Stimulated activated CD8-positive, alpha-beta memory T cell treated with anti-CD3 and anti-CD28 coated beads, Interleukin-4, amount 100 ng/mL, for 4 hours (primary cell): ENCODE measurements around the gene KCNQ2.

Experiments used
- DNase-seq, 2 donors: peaks; one replicate each; pipeline ENCODE4 v3.0.0-alpha.2; 2020; ENCODE audit warnings: low read depth in 2 of 2, low spot score in 1 of 2

KCNQ2 gene

DNA sequence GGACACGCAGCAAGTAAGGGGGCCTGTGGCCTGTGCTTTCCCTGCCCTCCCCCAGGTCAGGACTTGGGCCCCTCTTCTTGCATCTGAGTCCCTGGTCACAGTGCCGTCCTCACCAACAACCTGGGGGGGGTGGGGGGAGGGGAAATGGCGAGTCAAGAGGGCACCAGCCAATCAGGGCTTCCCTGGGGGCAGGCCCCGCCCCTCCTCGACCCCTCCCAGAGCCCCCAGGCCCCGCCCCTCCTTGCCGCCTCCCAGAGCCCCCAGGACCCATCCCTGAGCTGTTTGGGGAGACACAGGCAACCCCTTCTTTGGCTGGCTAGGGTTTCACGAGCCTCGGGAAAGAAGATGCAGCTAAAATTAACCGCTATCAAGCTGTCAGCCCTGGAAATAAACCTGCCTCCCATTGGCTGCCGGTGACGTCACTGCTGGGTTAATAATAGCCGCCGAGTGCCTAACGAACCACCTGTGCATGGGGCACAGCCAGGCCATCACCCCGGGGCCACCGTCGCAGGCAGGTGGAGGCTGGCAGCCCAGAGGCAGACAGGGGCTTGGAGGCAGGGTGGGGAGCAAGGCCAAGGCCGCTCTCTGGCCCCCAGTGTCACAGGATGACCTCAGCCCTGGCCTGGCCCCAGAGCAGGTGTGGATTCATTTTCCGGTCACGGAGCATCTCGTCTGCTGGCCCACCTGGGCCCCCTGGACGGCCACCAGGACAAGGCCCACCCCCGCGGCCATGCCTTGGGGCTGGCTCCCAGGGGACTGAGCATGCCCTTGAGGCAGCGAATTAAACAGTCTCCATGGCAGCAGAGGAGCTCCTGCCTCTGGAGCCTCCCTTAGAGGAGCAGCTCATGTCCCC is 29.6 kb upstream of the KCNQ2 start:
- no peak for DNase-seq

DNA sequence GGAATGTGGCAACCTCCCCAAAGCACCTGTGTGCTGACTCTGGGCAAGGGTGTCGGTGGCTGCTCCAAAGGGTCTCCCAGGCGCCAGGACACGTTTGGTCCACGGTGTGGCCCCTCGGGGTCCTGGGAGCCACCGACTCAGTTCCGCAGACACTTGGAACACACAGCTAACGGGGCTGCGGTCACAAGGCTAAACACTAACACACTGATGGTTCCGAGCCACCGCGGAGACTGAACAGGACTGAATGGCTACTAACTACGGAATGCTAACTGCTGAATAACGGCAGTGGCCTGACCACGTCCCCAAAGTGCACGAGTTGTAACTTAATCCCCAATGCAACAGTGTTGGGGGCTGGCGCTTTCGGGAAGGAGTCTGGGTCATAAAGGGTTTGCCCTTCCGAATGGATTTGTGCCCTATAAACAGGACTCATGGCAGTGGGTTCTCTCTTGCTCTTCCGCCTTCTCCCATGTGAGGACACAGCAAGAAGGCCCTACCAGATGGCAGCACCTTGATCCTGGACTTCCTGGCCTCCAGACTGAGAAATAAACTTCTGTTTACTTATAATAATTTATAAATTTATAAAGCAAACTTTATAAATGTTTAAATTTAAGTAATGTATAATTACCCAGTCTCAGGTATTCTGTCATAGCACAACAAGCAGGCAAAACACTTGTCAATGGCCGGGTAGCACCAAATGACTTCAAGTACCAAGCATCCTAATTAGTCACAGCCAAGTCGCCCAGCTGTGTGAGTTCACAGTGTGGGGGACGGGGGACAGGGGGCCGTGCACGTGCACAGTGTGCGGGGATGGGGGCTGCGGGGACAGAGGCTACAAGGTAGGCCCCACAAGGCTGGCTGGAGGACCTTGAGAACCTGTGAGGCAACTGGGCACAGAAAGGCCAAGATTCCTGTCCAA is 28.7 kb upstream of the KCNQ2 start:
- DNase-seq, result no peak

DNA sequence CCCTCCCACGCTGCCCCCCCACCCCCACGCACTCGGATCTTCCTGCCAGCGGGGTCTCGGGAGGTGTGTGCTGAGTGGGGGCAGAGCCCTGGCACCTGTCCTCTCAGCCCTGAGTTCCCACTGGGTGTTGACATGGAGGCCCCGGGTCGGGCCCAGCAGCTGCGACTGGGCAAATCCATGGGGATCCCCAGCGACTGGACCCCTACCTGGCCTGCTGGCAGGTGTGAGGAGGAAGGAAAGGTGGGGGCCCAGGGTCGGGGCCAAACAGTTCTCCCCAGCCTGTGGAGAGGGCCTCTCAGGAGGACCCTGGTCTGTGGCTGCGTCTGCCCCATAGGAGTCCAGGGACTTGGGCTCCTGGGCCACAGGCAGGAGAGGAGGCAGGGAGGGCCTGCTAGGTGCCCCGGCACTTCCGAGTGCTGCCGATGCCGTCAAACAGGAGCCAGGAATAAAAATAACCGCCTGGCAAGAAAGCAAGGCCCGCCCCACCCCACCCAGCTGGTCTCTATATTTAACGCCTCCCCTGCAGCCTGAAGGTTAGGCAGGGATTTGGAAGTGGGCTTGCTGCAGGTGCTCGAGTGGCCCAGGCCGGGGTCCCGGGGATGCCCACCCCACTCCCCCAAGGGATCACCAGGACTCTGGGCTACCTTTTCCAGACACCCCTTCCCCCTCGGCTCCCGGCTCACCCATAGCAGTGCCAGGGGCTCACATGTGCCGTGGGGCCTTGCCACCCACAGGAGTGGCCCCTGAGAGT is 27.9 kb upstream of the KCNQ2 start:
- no peak for DNase-seq

DNA sequence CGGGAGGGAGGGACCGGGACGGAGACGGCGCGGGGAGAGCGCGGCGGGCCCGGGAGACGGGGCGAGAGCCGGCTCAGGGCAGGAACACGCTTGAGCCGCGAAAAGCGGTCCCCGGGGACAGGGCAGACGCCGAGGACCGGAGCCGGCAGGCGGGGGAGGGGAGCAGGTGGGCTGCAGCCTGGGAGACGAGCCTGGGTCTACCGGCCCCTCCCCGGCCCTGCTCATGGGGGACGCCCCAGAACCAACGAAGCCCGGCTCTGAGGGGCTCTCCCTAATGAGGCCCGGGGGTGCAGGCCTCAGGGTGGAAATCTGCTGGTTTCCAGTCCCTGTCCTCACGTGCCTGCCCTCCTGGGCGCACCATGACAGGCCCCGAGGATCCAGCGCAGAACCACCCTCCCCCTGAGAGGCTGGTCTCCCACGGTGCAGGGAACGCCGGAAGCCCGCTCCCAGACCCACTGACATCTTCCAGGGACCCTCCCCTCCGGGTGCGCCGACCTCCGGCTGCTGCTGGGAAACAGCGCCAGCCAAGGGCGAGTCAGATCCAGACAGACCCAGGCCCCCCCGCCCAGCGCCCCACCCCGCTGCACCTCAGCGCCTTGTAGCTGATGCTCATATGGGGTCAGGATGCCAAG is 27.0 kb upstream of the KCNQ2 start:
- no peak for DNase-seq

DNA sequence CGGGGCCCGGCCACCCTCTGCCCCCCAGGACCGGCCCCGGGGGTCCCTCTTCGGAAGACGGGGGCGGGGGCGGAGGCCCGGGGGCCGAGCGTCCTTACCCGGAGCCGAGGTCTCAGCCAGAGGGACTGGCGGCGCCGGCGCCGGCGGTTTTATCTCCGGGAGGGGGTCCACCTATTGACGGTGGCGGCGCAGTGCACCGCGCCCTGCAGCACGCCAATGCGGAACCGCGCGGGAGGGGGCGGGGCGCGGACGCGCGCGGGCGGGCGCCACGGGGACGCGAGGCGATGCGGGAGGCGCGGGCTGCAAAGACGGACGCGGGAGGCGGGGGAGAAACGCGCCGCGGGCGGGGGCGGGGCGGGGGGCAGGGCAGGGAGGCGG is 26.5 kb upstream of the KCNQ2 start, which contains the start of gene EEF1A2:
TSS of gene EEF1A2 (minus strand) at position 124 of the 378 bp plus-strand sequence. CDS start 1,320 bp downstream, outside the sequence.
- DNase-seq, result no peak

DNA sequence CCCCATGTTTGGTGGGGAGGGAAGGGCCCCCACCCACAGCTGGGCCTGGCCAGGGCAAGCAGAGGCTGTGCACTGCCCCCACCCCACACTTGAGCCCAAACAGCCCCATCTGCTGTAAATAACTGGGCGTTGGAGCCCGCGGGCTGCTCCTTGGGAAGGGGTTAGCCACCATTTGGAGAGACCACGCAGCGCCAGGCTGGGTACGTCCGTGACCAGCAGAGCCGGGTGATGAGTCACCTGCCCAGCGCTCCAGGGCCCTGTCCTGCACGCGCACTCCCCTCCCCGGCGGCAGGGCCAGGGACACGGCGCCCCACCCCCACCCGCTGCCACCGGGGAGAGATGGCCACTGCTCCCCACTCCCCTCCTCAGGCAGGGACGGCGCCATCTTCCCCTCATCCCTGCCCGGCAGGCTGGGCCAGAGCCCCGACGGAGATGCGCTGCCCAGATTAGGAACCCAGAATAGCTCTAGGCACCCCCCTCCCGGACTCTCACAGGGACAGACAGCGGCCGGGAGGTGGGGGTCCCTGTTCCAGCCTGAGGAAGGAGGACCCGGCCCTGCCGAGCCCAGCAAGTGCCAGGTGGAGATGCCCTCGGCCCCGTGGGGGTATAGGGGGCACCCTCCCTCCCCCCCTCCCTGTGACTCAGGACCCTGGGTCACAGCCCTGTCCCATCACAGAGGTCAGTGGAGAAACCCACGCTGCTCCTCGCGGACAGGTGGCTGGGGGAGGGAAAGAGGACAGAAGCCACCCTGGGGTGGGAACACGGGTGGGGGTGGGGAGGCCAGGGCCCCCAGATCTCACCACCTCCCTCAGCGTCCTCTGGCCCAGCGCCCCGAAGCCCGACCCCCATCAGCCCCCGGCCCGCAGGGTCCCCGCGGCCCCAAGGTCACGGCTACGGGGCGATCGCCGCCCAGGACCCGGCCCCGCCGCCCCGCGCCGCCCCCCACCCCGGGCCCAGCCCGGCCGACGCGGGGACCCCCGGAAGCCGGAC is 25.8 kb upstream of the KCNQ2 start:
- DNase-seq, result no peak

DNA sequence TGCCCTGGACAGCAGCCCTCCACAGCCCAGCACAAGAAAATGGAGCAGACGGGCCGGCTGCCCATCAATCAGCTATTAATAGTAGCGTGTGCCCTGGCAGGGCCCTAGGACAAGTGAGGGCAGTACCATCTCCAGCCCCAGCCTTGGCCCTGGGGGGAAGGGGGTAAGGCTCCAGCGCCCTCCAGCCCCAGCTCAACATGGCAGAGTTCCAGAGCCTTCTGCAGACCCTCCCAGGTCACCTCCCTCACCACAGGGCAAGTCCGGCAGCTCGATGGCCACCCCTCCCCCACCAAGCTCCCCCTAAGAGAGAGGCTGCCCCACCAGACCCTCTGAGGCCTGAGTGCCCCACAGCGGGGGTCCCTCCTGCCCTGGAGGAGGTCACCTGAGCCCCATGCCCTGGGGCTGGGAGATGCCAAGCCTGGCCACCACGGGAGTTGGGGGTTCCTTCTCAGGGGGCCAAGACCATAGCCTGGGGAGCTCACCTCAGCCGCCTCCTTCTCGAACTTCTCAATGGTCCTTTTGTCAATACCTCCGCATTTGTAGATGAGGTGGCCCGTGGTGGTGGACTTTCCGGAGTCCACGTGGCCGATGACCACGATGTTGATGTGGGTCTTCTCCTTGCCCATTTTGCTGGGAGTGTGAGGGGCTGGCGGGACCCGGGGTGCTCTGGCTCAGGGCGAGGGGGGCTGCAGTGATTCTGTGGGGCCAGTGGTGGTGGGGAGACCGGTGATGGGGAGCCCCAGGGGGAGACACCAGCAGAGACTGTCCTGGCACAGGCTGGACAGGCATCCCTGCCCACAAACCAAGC is 24.9 kb upstream of the KCNQ2 start:
- no peak for DNase-seq

DNA sequence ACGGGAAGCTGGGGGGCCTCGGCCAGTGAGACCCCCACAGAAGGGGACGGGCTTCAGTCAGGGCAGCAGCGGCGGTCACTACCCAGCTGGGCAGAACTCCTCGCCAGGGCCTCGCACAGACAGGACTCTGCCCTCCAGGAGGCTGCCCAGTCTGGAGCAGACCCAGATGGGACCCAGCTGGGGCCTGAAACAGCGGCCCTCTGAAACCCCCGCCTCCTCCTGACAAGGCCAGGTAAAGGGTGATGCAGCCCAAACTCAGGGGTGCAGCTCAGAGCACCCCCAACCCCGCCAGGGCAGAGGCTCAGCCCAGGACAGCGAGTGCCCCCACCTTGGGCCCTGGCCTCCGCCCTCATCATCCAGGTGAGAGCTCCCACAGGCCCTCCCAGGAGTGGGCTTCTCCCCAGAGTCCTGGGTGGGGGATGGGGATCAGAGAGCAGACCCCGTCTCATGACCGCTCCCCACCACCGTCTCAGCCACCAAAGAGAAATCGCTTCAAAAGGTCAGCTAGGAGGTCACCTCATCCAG is 24.2 kb upstream of the KCNQ2 start:
- DNase-seq, result no peak

DNA sequence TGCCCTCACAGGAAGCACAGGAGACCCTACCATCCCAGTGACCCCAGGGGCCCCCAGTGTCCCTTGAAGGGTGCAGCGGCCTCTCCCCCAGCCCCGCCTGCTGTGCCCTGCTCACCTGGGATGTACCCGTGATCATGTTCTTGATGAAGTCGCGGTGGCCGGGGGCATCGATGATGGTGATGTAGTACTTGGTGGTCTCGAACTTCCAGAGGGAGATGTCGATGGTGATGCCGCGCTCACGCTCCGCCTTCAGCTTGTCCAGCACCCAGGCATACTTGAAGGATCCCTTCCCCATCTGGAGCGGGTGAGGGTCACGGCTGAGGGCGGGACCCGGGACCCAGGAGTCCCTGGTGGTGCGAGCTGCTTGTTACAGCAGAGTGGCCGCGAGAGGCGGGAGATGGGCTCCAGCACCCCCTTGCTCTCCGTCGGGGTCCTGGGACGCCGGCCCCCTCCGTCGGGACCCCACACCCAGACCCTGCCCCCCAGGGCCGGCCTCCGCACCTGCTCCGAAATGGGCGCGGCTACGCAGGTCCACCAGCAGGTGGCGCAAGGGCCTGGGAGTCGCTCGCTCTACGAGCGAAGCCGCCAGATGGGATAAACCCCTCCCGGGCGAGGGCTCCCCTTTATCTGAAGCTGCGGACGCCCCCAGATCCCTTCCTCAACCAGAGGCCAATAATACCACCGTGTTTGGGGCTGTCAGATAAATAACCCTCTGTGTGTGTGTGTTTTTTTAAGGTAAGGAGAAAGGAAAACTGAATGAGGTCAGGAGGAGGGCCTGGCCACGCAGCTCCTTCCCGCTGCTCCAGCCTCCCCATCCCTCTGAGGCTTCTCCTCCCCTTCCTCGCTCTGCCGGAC is 23.5 kb upstream of the KCNQ2 start:
- peak; percentile 40 to 52 for DNase-seq

DNA sequence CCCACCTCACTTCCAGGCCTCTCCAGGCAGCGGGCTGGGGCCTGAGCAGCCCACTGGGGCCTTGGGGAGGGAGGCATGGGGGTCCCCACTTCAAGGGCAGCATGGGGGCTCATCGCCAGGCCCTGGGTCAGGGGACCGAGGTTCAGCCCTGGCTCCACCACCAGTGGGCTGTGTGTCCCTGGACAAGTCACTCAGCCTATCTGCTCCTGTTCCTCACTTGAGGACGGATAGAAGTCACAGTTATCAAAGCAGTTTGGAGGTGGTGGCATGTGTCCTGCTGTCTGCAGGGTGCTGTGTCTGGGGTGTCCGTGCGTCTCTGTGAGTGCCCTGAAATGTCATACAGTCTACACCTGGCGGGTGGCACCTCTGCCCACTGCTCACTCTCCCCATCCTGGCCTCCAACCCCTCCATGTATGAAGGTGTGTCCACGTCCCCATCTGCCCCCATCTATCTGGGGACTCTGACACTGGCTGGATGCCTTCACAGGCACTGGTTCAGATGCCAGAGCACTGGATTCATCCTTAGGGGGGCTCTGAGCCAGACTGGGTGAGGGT is 22.8 kb upstream of the KCNQ2 start:
- DNase-seq, result no peak

DNA sequence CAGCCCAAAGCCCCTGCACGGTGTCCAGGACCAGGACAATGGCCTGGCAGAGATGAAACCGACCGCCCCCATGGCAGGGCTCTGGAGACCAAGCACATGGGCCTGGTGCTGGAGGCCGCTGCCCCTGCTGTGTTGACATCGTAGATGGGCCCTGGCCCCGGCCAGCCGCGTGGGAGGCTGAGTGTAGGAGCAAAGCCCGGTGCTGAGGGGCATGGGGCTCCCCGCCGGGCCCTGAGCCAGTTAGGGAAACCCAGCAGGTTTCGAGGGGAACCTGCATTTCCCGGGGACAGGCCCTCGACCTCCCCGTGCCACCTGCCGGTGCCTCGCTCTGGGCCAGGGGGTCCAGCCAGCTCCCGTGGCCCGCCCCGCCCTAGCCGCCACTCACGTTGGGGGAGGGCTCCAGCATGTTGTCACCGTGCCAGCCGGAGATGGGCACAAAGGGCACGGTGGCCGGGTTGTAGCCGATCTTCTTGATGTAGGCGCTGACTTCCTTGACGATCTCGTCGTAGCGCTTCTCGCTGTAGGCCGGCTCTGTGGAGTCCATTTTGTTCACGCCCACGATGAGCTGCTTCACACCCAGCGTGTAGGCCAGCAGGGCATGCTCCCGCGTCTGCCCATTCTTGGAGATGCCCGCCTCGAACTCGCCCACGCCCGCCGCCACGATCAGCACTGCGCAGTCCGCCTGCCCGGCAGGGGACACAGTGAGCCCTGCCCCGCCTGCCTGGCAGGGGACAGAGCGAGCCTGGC is 22.1 kb upstream of the KCNQ2 start:
- DNase-seq, result no peak

DNA sequence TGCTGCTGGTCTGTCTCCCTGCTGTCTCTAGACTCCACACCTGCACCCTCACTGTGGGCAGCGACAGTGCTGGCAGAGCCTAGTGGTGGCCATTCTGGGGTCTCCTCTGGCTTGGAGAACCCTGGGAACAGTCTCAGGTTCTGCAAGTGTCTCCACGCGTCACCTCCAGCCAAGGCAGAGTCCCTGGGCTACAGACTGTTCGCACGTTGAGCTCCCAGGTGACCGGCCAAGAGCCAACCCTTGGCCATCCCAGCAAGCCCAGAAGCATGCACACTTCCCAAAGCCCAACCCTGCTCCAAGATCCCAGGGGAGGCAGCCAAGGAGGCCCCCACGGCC is 21.6 kb upstream of the KCNQ2 start:
- no peak for DNase-seq

DNA sequence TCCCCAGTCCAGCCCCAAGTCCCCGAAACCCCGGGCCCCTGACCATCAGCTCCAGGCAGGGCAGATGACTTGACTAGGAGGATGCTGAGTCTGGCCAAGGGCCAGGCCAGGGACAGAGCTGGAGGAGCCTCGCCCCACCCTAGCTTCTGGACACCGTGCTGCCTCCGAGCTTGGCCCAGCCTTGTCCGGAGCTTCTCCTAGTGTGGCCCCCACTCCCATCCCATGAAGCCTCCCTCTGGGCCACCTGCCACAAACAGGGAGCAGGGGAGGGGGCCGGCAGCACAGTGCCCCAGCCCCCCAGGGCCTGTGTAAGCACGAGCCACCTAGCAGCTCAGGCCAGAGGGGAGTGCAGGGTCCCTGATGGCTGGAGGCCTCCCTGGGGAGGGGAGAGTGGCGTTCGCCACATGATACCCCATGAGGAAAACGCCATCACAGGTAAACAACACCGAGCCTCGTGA is 21.1 kb upstream of the KCNQ2 start:
- no peak for DNase-seq

DNA sequence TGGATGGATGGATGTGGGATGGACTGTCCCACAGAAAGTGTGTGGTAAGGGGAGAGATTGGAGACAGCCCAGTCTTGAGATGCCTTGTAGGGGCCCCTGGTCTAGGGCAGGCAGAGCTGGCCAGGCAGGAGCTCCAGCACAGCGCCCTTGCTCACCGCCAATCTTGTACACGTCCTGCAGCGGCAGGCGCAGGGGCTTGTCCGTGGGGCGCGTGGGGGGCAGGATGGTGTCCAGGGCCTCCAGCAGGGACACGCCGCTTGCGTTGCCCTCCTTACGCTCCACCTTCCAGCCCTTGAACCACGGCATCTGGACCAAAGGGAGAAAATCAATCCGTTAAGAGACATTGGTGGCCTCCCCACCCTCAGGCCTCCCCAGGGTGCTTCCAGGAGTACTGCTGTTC is 20.5 kb upstream of the KCNQ2 start:
- no peak for DNase-seq

DNA sequence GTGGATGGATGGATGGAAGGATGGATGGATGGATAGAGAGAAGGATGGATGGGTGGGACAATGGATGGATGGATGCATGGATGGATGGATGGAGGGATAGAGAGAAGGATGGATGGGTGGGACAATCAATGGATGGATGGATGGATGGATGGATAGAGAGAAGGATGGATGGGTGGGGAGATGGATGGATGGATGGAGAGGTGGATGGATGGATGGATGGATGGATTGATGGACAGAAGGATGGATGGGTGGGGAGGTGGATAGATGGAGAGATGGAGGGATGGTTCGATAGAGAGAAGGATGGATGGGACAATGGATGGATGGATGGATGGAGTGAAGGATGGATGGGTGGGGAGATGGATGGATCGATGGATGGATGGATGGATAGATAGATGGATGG is 20.1 kb upstream of the KCNQ2 start:
- no peak for DNase-seq

DNA sequence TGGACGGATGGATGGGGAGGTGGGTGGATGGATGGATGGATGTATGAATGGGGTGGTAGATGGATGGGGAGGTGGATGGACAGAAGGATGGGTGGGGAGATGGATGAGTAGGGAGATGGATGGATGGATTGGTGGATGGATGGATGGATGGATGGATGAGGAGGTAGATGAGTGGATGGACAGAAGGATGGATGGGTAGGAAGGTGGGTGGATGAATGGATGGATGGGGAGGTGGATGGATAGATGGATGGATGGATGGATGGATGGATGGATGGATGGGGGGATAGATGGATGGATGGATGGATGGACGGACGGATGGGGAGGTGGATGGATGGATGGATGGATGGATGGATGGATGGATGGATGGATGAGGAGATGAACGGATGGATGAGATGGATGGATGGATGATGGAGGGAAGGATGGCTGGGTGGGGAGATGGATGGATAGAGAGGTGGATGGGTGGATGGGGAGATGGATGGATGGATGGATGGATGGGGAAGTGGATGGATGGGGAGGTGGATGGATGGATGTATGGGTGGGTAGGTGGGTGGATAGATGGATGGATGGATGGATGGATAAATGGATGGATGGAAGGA is 19.3 kb upstream of the KCNQ2 start:
- no peak for DNase-seq
